D721Med (cell line): ENCODE data around the gene METTL3.
A peak's percentile ranks its signal among the peaks of the same experiment; 100 is the strongest.

Source experiments
- DNase-seq: peaks from one replicate; pipeline ENCODE4 v3.0.0; 2011; ENCODE audit warnings: low spot score; ENCODE audit not compliant: insufficient read length
- FAIRE-seq: peaks from 2 replicates; lab custom pipeline; 2011; peaks lifted over from hg19 to GRCh38; lab: Jason Lieb, UNC
- CTCF ChIP-seq: IDR thresholded peaks from 2 replicates; pipeline ENCODE4 v1.5.1; 2012; ENCODE audit warnings: mild to moderate bottlenecking, control low read depth; ENCODE audit not compliant: insufficient read depth; ENCODE audit errors: missing control alignments

The METTL3 gene

GRCh38 chr14:21475767-21476522, 35.2 kb downstream of the METTL3 start:
- TF ChIP-seq CTCF, result no peak
- DNase-seq (no peak), FAIRE-seq (no peak)

- no peak for FAIRE-seq
- no peak for TF ChIP-seq CTCF
- DNase-seq, result no peak
Measured at GRCh38 chr14:21467616-21468015, 43.5 kb downstream of the METTL3 start.

GRCh38 chr14:21455912-21456667, 55.0 kb downstream of the METTL3 start, which contains the start of gene CHD8:
CHD8 (minus strand) TSS chr14:21456123; CDS start chr14:21431643, 24,480 bp downstream.
- TF ChIP-seq CTCF, result peak; percentile 83
- DNase-seq (peak; percentile 84), FAIRE-seq (peak; percentile 72)

GRCh38 chr14:21455592-21455911, 55.6 kb downstream of the METTL3 start:
- FAIRE-seq (no peak), DNase-seq (no peak)
- no peak for TF ChIP-seq CTCF

GRCh38 chr14:21454843-21455544, 56.1 kb downstream of the METTL3 start:
- TF ChIP-seq CTCF, result no peak
- no peak for FAIRE-seq
- no peak for DNase-seq

- TF ChIP-seq CTCF, result no peak
- FAIRE-seq (no peak), DNase-seq (no peak)
Measured at GRCh38 chr14:21449899-21450216, 61.3 kb downstream of the METTL3 start.
